Thyroid gland (tissue), 4 donors: Measurements from ENCODE around the gene SEM1. TPM values are rescaled to one million over a fixed set of nuclear protein-coding genes. Genes with fewer than 3 reads are reported as not detected.
"Not testable (repeated sequence)": the region's sequence is repeated elsewhere in the genome, so short reads cannot be mapped to it uniquely, and the experiment has no call there.

Experiments used
- DNase-seq, 2 donors: peaks; one replicate each; pipeline ENCODE4 v3.0.0-alpha.2; 2019
- H3K27ac ChIP-seq, 3 donors: fragments of 200-600 bp; sonication (generic); 1 replicate in 2 of 3; 2 replicates in 1 of 3; pipeline ENCODE4 v1.5.1; 2016 to 2019; ENCODE audit warnings: mild to moderate bottlenecking in 1 of 3, moderate library complexity in 1 of 3
- H3K27me3 ChIP-seq: fragments of 200-600 bp; sonication (generic); one replicate; pipeline ENCODE4 v1.5.1; 2019
- H3K36me3 ChIP-seq, 2 donors: fragments of 200-600 bp; sonication (generic); one replicate each; pipeline ENCODE4 v1.5.1; 2016 to 2019
- H3K4me1 ChIP-seq, 2 donors: fragments of 200-600 bp; sonication (generic); one replicate each; pipeline ENCODE4 v1.5.1; 2017 to 2019
- H3K4me3 ChIP-seq, 3 donors: fragments of 200-600 bp; sonication (generic); replicated peaks in 1 of 3; 1 replicate in 2 of 3; 2 replicates in 1 of 3; pipeline ENCODE4 v1.5.1; 2016; ENCODE audit warnings: mild to moderate bottlenecking in 1 of 3
- H3K9me3 ChIP-seq: fragments of 200-600 bp; sonication (generic); one replicate; pipeline ENCODE4 v1.5.1; 2017
- POLR2A ChIP-seq, 2 donors: fragments of 450-650 bp; IDR thresholded peaks; one replicate each; pipeline ENCODE4 v1.6.1; 2017; ENCODE audit warnings: antibody characterized with exemption in 2 of 2, mild to moderate bottlenecking in 2 of 2, moderate library complexity in 1 of 2
- WGBS, 2 donors: methylation state at CpG; one replicate each; pipeline ENCODE4 v1.1.5; 2017; 5-methylcytosine and 5-hydroxymethylcytosine counted together
- intact Hi-C: fragments of 100-400 bp; cut with DNase I; formaldehyde crosslinking; loops from one replicate; pipeline ENCODE4 v1.15.1; 2023
- total RNA-seq, 4 donors: library from RNA; depleted of rRNA; stranded (reverse); fragments of >200 nt; gene quantifications; one replicate each; pipeline ENCODE4 v1.2.3, GENCODE V29; 2016
- TF ChIP-seq, protein P1 (sequence below), 6 experiments: fragments of 200-600 bp in 3 of 6; fragments of 450-650 bp in 3 of 6; sonication (generic) in 3 of 6; IDR thresholded peaks; one replicate each; pipeline ENCODE4 v1.5.1; 2016 to 2019; ENCODE audit warnings: antibody characterized with exemption in 6 of 6, mild to moderate bottlenecking in 2 of 6, inconsistent platforms in 1 of 6, moderate library complexity in 1 of 6

SEM1 gene
- 100 to 1,000 TPM in 1 of 4 donors, 10 to 100 TPM in 3; 15.9 to 147 (median 29.9) TPM for total RNA-seq

DNA sequence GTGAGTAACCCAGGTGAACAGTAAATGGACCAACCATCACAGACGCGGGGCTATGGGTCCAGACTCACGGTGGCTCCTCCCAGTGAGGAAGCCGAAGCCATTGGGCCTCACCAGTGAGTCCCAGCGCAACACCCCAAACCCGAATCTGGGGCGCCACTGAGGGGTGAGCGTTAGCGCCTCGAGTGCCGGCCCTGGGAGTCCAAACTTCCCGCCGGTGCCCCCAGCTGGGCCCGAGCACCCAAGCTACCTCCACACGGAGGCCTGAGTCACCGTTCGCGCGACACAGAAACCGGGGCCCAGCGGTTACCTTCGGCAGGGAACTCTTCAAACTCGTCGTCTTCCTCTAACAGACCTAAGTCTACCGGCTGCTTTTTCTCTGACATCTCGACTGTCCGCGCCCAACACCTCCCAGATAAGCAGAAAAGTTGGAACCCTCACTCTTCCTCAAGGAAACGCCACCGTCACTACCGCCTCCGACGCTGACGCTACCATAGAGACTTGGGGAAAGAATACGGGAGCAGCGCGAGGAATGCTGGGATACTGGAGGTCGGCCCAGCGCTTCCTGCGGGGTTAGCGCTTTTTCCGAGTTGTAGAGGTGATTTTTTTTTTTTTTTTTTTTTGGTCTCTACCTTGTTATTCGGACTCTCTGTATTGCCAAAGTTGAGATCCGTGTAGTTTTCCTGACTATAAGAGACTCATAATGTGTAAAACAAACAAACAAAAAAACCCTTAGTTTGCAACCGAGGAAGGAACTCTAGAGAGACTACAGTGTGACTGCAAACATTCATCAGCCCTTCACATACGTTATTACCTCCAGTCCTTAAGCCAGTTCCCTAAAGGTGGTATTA is at the start of gene SEM1:
TSS of gene SEM1 (minus strand) at position 466 of the 848 bp plus-strand sequence. CDS start at position 383, 83 bp downstream.
- DNase-seq: peak; percentile 85 to 88
- no peaks in the 10 kb centered on the region for H3K9me3 ChIP-seq
- H3K4me3 ChIP-seq: peak within 1 kb of the TSS; percentile 51 to 85 (median 85)
- TF ChIP-seq, protein P1, sequence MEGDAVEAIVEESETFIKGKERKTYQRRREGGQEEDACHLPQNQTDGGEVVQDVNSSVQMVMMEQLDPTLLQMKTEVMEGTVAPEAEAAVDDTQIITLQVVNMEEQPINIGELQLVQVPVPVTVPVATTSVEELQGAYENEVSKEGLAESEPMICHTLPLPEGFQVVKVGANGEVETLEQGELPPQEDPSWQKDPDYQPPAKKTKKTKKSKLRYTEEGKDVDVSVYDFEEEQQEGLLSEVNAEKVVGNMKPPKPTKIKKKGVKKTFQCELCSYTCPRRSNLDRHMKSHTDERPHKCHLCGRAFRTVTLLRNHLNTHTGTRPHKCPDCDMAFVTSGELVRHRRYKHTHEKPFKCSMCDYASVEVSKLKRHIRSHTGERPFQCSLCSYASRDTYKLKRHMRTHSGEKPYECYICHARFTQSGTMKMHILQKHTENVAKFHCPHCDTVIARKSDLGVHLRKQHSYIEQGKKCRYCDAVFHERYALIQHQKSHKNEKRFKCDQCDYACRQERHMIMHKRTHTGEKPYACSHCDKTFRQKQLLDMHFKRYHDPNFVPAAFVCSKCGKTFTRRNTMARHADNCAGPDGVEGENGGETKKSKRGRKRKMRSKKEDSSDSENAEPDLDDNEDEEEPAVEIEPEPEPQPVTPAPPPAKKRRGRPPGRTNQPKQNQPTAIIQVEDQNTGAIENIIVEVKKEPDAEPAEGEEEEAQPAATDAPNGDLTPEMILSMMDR (IDR thresholded peaks at IDR 0.05): no peak
- TF ChIP-seq POLR2A (IDR thresholded peaks at IDR 0.05): peak in 1 of 2 donors; percentile 58
- peaks cover 12 to 18% of the 10 kb centered on the region in 2 donors for H3K4me1 ChIP-seq
- H3K27ac ChIP-seq: peak within 1 kb of the TSS; percentile 67 to 85 (median 77)
- no peaks in the 10 kb centered on the region for H3K36me3 ChIP-seq
- intact Hi-C loops: no loop called here
- WGBS, 2 donors: 1% methylated on average over 43 of the region's 46 CpGs
- no peaks in the 10 kb centered on the region for H3K27me3 ChIP-seq

DNA sequence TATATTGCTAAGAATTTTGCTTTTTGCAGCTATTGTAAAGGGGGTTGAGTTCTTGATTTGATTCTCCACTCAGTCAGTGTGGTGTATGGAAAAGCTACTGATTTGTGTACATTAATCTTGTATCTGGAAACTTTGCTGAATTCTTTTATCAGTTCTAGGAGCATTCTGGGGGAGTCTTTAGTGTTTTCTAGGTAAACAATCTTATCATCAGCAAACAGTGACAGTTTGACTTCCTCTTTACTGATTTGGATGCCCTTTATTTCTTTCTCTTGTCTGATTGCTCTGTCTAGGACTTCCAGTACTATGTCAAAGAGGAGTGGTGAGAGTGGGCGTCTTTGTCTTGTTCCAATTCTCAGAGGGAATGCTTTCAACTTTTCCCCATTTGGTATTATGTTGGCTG is 48.2 kb upstream of the SEM1 start:
- WGBS, 2 donors: 75 to 80% methylated on average over 1 of the region's 1 CpG
- intact Hi-C loops: not testable (repeated sequence)

DNA sequence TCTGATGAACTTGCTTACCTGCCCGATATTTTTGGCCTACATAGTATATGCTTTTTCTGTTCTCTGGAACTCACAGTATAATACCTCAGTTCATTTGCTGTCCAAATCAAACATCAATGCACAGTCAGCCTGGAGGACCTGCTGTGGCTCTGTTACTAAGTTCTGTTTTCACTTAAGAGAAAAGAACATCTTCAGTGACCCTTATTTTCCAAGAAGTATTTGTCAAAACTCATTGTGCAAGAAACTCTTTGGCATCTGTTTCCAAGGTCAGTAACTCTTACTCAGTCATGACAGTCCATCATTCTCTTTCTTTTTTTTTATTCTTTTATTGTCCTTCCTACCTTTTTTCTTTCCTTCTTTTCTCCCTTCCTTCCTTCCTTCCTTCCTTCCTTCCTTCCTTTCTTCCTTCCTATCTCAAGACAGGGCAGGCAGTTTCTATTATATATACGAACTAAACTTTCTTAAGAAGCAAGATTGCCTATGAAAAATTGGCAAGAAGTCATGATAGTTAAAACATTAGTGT is 37.8 kb upstream of the SEM1 start:
- Histone ChIP-seq H3K9me3 (no peaks in the 10 kb centered on the region), H3K27me3 (no peaks in the 10 kb centered on the region), H3K4me3 (no peak overlapping the region), H3K27ac (no peak overlapping the region), H3K36me3 (no peaks in the 10 kb centered on the region), H3K4me1 (no peaks in the 10 kb centered on the region)
- intact Hi-C loops: no loop called here
- DNase-seq: no peak
- no peak for TF ChIP-seq POLR2A (IDR thresholded peaks at IDR 0.05)
- TF ChIP-seq, protein P1 (IDR thresholded peaks at IDR 0.05): no peak
- WGBS, 2 donors: 84 to 86% methylated on average over 2 of the region's 2 CpGs

More for the DNA sequence above, 48.2 kb upstream of the SEM1 start:
- not testable (repeated sequence) for H3K27ac ChIP-seq, H3K9me3 ChIP-seq, DNase-seq, H3K4me1 ChIP-seq, H3K27me3 ChIP-seq, H3K4me3 ChIP-seq, H3K36me3 ChIP-seq

- no peak overlapping the region for H3K4me3 ChIP-seq
- intact Hi-C loops: no loop called here
- DNase-seq: no peak
- WGBS, 2 donors: 39 to 41% methylated on average over 4 of the region's 4 CpGs
- H3K27me3 ChIP-seq: no peaks in the 10 kb centered on the region
- TF ChIP-seq, protein P1 (IDR thresholded peaks at IDR 0.05): no peak
- TF ChIP-seq POLR2A (IDR thresholded peaks at IDR 0.05): no peak
- no peaks in the 10 kb centered on the region for H3K9me3 ChIP-seq
- H3K27ac ChIP-seq: no peak overlapping the region
- H3K36me3 ChIP-seq: no peaks in the 10 kb centered on the region
- no peaks in the 10 kb centered on the region for H3K4me1 ChIP-seq
Measured at GRCh38 chr7:96740130-96740529, 30.5 kb upstream of the SEM1 start.

GRCh38 chr7:96739609-96740008 is 30.0 kb upstream of the SEM1 start:
- H3K27me3 ChIP-seq: no peaks in the 10 kb centered on the region
- intact Hi-C loops: no loop called here
- no peaks in the 10 kb centered on the region for H3K4me1 ChIP-seq
- no peak overlapping the region for H3K27ac ChIP-seq
- H3K36me3 ChIP-seq: no peaks in the 10 kb centered on the region
- no peak overlapping the region for H3K4me3 ChIP-seq
- no peak for DNase-seq
- no peaks in the 10 kb centered on the region for H3K9me3 ChIP-seq
- no peak for TF ChIP-seq POLR2A (IDR thresholded peaks at IDR 0.05)
- TF ChIP-seq, protein P1 (IDR thresholded peaks at IDR 0.05): no peak
- WGBS, 2 donors: 58 to 74% methylated on average over 1 of the region's 1 CpG
